C4-2B (cell line): ENCODE data around the gene REC114.

Source experiments
- CTCF ChIP-seq: fragments of 450-650 bp; conservative IDR thresholded peaks from 2 replicates; pipeline ENCODE4 v1.5.1; 2017; ENCODE audit warnings: mild to moderate bottlenecking
- ZFX ChIP-seq: fragments of 450-650 bp; IDR thresholded peaks from 2 replicates; pipeline ENCODE4 v1.6.1; 2017

GRCh38 chr15:73482166-73482565 is 39.2 kb downstream of the REC114 start:
- TF ChIP-seq CTCF, result no peak
- no peak for TF ChIP-seq ZFX
